K562 (cell line): ENCODE data around the gene MTFMT. TPM values are rescaled to one million over a fixed set of nuclear protein-coding genes. Genes with fewer than 3 reads are reported as not detected.

Source experiments
- BHLHE40 ChIP-seq: IDR thresholded peaks from 2 replicates; pipeline ENCODE4 v1.6.1; 2011; ENCODE audit warnings: low read length, improper control_type of control experiment
- BRF2 ChIP-seq: IDR thresholded peaks from 3 replicates; pipeline ENCODE4 v1.6.1; 2011; ENCODE audit warnings: borderline replicate concordance, mild to moderate bottlenecking; ENCODE audit not compliant: insufficient read length, insufficient read depth
- CTCF ChIP-seq, 3 experiments: IDR thresholded peaks in 2 of 3; conservative IDR thresholded peaks in 1 of 3; 2 replicates each; pipeline ENCODE4 v1.5.1; 2011 to 2012; ENCODE audit warnings: low read length in 3 of 3, mild to moderate bottlenecking in 3 of 3, control low read depth in 2 of 3, improper control_type of control experiment in 1 of 3, inconsistent platforms in 1 of 3, low read depth in 1 of 3, mixed read lengths in 1 of 3, moderate library complexity in 1 of 3; ENCODE audit not compliant: insufficient read depth in 2 of 3
- CUX1 ChIP-seq: fragments of 200-800 bp; sonication (Bioruptor generic); IDR thresholded peaks from 2 replicates; pipeline ENCODE4 v1.6.1; 2016; ENCODE audit warnings: missing genetic modification characterization, missing compliant biosample characterization
- MNT ChIP-seq, 2 experiments: fragments of 450-650 bp; conservative IDR thresholded peaks; 2 replicates each; pipeline ENCODE4 v1.6.1; 2017; ENCODE audit warnings: mild to moderate bottlenecking in 2 of 2, moderate library complexity in 2 of 2
- NFIC ChIP-seq: fragments of 450-650 bp; IDR thresholded peaks from 2 replicates; pipeline ENCODE4 v1.6.1; 2017; ENCODE audit warnings: mild to moderate bottlenecking, inconsistent platforms
- TGIF2 ChIP-seq: sonication (generic); formaldehyde crosslinking; IDR thresholded peaks from 2 replicates; pipeline ENCODE4 v1.8.1; 2022; ENCODE audit warnings: mild to moderate bottlenecking, missing genetic modification reagents, moderate library complexity
- polyA plus RNA-seq, 8 experiments: library from polyadenylated mRNA; depleted of rRNA in 4 of 8; stranded (reverse) in 5 of 8; unstranded in 3 of 8; fragments of >200 nt; fragmentation: Nextera tagmentation in 2 of 8; fragmentation: Illumina TruSeq in 1 of 8; extraction: Ambion mirVana in 2 of 8; extraction: Trizol in 1 of 8; gene quantifications; 2 replicates each; pipeline versions ENCODE4 v1.2.1 to v1.2.3, GENCODE V29; 2011 to 2014; ENCODE audit warnings: inconsistent platforms in 1 of 8, missing spikeins in 1 of 8
- total RNA-seq, 7 experiments: library from RNA; depleted of rRNA in 6 of 7; stranded (reverse); fragments of >200 nt in 6 of 7; fragmentation: Illumina TruSeq in 2 of 7; extraction: Trizol in 2 of 7; gene quantifications; 2 replicates each; pipeline versions ENCODE4 v1.2.1 to v1.2.3, GENCODE V29; 2011 to 2021; ENCODE audit warnings: low replicate concordance in 1 of 7

Gene MTFMT
- total and polyA plus RNA-seq, 9 of the 15 experiments (the other 6 are each of a cell fraction or from before 2014, with no cell fraction given): 1.4 to 31.1 (median 16.2) TPM

GRCh38 chr15:65033659-65034269 is 4.3 kb upstream of the MTFMT start (continued):
- TF ChIP-seq CTCF (IDR thresholded peaks at IDR 0.05 in 2 of 3, conservative IDR thresholded peaks at IDR 0.05 in 1 of 3; ENCODE audit: insufficient read depth in 2 of 3, low read depth in 1 of 3, low read length in 3 of 3) (peak; percentile 48 to 75 (median 69); a peak in 5 of 6 replicates), BHLHE40 (peak; percentile 79), CUX1 (CRISPR knock-in tag) (0 out of 2 replicates have a peak, but pooled peaks have one; percentile 58), TGIF2 (no peak), BRF2 (no peak), NFIC (peak; percentile 32; the same call in 1 of the 2 replicates), MNT (conservative IDR thresholded peaks at IDR 0.05) (0 out of 4 replicates have a peak, but pooled peaks of 1 of the 2 experiments have one; percentile 13)
